ENCODE results near the gene SP110.

Gene SP110

DNA sequence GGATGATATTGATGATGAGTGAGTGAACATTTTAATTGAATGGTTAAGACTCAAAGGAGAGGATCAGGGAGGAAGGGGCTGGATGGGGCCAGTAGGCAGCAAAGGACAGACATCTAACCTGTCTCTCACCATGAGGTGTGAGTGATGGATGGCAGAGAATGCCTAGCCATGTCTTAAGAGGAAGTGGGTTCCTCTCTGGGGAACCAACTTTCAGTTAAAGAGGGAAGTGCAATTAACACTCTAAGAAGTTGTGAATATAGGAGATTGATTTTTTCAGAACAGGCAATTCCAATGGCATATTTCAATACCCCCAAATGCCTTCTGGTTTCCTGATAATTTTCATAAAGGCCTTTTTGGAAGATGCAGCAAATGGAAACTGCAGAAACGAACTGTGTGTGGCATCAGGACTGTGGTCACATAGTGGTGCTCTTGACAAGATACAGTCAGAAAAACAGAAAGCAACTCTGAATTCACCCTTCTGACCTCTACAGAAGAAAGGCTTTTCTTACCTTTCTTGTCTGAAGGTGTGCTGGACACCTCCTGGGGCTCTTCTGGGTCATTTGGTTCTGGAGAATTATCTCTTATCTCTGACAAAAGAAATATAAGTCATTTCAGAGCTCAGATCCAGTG, 10.2 kb downstream of the SP110 start:
- DNase-seq (ENCODE audit: low read depth): no peak
- no peak for TF ChIP-seq CTCF (conservative IDR thresholded peaks at IDR 0.05; ENCODE audit: low read depth, low read length)
- H3K4me3 ChIP-seq (ENCODE audit: low read depth, low read length): no peak overlapping the region

GRCh38 chr2:230208576-230208975, 11.2 kb downstream of the SP110 start:
- DNase-seq (ENCODE audit: low read depth): no peak
- TF ChIP-seq CTCF (conservative IDR thresholded peaks at IDR 0.05; ENCODE audit: low read depth, low read length): no peak
- H3K4me3 ChIP-seq (ENCODE audit: low read depth, low read length): no peak overlapping the region

DNA sequence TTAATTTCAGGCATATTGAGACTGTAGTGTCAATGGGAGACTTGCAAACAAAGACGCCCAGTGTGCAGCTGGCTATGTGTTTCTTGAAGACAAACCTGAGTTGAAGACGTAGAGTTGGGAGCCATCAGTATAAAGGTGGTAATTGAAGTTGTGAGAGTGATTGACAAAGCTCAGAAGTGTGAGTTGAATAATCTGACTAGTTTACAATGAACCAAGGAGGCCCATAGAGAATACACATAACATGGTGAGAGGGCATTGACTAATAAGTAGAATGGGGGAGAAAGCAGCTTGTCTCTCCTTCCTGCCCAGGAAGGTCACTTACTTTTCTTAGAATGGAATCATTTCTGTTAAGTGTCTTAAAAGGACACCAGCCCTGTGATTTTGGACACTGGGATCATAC, 14.1 kb downstream of the SP110 start:
- TF ChIP-seq CTCF (conservative IDR thresholded peaks at IDR 0.05; ENCODE audit: low read depth, low read length): no peak
- H3K4me3 ChIP-seq (ENCODE audit: low read depth, low read length): no peak overlapping the region
- DNase-seq (ENCODE audit: low read depth): no peak

DNA sequence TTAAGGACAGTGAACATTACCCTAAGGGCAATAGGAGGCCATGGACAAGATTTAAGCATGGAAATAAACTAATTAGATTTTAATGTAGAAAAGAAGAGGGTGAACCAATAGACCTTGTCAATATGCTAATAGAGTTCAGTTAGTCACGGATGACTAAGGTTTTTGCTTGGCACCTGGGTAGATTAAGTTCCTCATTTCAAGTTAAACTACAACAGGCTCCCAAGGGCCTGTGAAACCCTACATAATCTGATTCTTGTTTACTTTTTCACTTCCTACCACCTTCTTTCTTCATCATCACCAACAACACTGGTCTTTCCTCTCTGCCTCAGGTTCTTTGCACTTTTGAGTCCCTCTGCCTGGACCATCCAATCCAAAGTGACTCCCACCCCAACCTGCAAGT, 14.8 kb downstream of the SP110 start:
- no peak for TF ChIP-seq CTCF (conservative IDR thresholded peaks at IDR 0.05; ENCODE audit: low read depth, low read length)
- H3K4me3 ChIP-seq (ENCODE audit: low read depth, low read length): no peak overlapping the region
- no peak for DNase-seq (ENCODE audit: low read depth)

DNA sequence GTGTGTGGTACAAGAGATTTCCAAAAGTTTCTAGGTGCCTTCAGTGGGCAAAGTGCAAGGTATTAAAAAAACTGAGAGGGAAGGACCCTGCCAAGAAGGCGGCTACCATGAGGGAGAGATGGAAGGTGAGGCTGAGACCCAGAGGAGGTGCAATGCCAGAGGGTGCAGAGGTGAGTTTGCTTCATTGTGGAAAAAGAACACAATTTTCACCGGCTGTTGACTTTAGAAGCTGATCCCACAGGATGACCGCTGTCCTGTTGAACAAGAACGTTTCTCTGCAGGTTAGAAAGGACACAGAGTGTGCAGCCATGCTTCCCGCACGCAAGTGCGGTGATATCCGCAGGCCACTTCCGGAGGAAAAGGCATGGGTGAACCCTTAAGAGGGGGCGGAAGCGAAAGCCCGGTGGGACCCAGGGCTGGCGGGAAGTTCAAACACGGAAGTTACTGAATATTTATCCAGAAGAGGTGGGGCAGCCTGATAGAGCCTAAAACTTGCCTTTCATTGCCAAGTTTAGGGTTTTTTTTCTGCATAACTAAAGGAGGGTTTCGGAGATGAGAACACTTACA, 16.6 kb downstream of the SP110 start:
- no peak overlapping the region for H3K4me3 ChIP-seq (ENCODE audit: low read depth, low read length)
- TF ChIP-seq CTCF (conservative IDR thresholded peaks at IDR 0.05; ENCODE audit: low read depth, low read length): no peak
- DNase-seq (ENCODE audit: low read depth): no peak

DNA sequence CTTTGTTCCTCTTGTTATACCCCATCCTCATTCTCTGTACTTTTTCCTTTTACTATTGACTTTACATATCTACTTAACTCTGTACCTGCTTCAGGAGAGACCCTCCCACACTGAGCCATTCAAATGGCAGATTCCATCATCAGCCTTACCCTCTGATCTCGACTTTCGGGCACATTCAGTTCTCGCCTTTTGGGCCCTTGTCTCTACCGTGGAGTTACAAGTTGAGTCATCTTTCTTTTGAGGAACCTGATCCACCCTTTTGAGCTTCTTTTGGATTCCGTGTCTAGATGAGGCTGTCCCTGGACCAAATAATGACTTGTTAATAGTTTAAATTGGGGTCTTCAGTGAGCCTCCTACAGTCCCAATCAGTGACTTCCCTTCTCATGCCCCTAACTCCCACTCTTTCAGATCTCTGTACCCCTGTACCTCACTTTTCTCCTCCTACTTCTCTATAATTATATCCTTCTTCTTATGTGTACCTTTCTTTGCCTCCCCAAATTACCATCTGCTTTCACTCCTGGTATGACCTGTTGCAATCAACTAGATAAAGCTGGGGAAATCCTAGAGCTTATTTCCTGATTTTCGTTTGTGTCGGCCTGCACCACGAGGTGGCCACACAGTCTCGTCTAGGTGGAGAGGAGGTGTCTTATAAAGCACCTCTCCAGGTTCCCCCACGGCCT, 17.2 kb downstream of the SP110 start:
- no peak overlapping the region for H3K4me3 ChIP-seq (ENCODE audit: low read depth, low read length)
- TF ChIP-seq CTCF (conservative IDR thresholded peaks at IDR 0.05; ENCODE audit: low read depth, low read length): no peak
- no peak for DNase-seq (ENCODE audit: low read depth)

All from choroid plexus epithelial cell (primary cell).